OCI-LY3 (cell line): ENCODE data around the gene BMP8B.
"Not testable (repeated sequence)": the region's sequence is repeated elsewhere in the genome, so short reads cannot be mapped to it uniquely, and the experiment has no call there.

ENCODE experiments used
- H2AFZ ChIP-seq: fragments of 200-600, 300-600 bp; shearing (Covaris generic); 2 replicates; pipeline ENCODE4 v1.6.0; 2014; ENCODE audit warnings: antibody characterized with exemption, low read depth, low read length
- H3K27ac ChIP-seq: fragments of 200-600, 300-600 bp; sonication (generic); 2 replicates; pipeline ENCODE4 v1.5.1; 2014; ENCODE audit warnings: mild to moderate bottlenecking, low read length, moderate library complexity, mixed read lengths
- H3K27me3 ChIP-seq: fragments of 200-600, 300-600 bp; sonication (generic); 2 replicates; pipeline ENCODE4 v1.6.1; 2014; ENCODE audit warnings: low read depth, low read length, mixed read lengths
- H3K36me3 ChIP-seq: fragments of 200-600, 300-600 bp; sonication (generic); replicated peaks from 2 replicates; pipeline ENCODE3; 2014; ENCODE audit warnings: low read depth, low read length, mixed read lengths
- H3K4me1 ChIP-seq: fragments of 300-600, 200-600 bp; sonication (generic); 2 replicates; pipeline ENCODE4 v1.6.1; 2014; ENCODE audit warnings: low read length, mixed read lengths
- H3K4me2 ChIP-seq: fragments of 200-600, 300-600 bp; sonication (generic); 2 replicates; pipeline ENCODE4 v1.6.1; 2014; ENCODE audit warnings: low read length, mixed read lengths
- H3K4me3 ChIP-seq: fragments of 300-600, 200-600 bp; sonication (generic); 2 replicates; pipeline ENCODE4 v1.5.1; 2014; ENCODE audit warnings: antibody characterized with exemption, mild to moderate bottlenecking, low read length, moderate library complexity
- H3K79me2 ChIP-seq: fragments of 300-600, 200-600 bp; shearing (Covaris generic); 2 replicates; pipeline ENCODE4 v1.6.1; 2014; ENCODE audit warnings: mild to moderate bottlenecking, low read length, mixed read lengths
- H3K9ac ChIP-seq: fragments of 300-600, 200-600 bp; shearing (Covaris generic); 2 replicates; pipeline ENCODE4 v1.6.0; 2014; ENCODE audit warnings: mild to moderate bottlenecking, low read length, moderate library complexity
- H3K9me3 ChIP-seq: fragments of 200-600, 300-600 bp; shearing (Covaris generic); 2 replicates; pipeline ENCODE4 v1.6.1; 2014; ENCODE audit warnings: low read length, mixed read lengths; ENCODE audit not compliant: insufficient read depth
- H4K20me1 ChIP-seq: fragments of 200-600, 300-600 bp; sonication (generic); 2 replicates; pipeline ENCODE4 v1.6.1; 2016; ENCODE audit warnings: low read length, mixed read lengths; ENCODE audit not compliant: insufficient read depth
- EZH2phosphoT487 ChIP-seq: fragments of 200-600 bp; shearing (Covaris generic); IDR thresholded peaks from 2 replicates; pipeline ENCODE4 v1.6.1; 2018; ENCODE audit warnings: antibody characterized with exemption, mixed run types, low read depth
- TF ChIP-seq, protein P1 (sequence below): fragments of 200-600, 300-600 bp; sonication (generic); IDR thresholded peaks from 2 replicates; pipeline ENCODE4 v1.5.1; 2014; ENCODE audit warnings: antibody characterized with exemption, low read length, low read depth

Gene BMP8B

GRCh38 chr1:39781349-39781715 lies 7.3 kb downstream of the BMP8B start:
- no peaks in the 10 kb centered on the region for H3K36me3 ChIP-seq
- H3K79me2 ChIP-seq, result no peaks in the 10 kb centered on the region
- no peak for TF ChIP-seq EZH2phosphoT487
- TF ChIP-seq, protein P1, sequence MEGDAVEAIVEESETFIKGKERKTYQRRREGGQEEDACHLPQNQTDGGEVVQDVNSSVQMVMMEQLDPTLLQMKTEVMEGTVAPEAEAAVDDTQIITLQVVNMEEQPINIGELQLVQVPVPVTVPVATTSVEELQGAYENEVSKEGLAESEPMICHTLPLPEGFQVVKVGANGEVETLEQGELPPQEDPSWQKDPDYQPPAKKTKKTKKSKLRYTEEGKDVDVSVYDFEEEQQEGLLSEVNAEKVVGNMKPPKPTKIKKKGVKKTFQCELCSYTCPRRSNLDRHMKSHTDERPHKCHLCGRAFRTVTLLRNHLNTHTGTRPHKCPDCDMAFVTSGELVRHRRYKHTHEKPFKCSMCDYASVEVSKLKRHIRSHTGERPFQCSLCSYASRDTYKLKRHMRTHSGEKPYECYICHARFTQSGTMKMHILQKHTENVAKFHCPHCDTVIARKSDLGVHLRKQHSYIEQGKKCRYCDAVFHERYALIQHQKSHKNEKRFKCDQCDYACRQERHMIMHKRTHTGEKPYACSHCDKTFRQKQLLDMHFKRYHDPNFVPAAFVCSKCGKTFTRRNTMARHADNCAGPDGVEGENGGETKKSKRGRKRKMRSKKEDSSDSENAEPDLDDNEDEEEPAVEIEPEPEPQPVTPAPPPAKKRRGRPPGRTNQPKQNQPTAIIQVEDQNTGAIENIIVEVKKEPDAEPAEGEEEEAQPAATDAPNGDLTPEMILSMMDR, result no peak
- H3K4me3 ChIP-seq, result no peak overlapping the region
- no peaks in the 10 kb centered on the region for H4K20me1 ChIP-seq
- no peak overlapping the region for H3K9ac ChIP-seq
- H3K27ac ChIP-seq, result no peak overlapping the region
- H3K4me2 ChIP-seq, result no peak overlapping the region
- H3K4me1 ChIP-seq, result no peaks in the 10 kb centered on the region
- H3K27me3 ChIP-seq, result no peaks in the 10 kb centered on the region
- H2AFZ ChIP-seq, result no peak overlapping the region
- no peaks in the 10 kb centered on the region for H3K9me3 ChIP-seq

DNA sequence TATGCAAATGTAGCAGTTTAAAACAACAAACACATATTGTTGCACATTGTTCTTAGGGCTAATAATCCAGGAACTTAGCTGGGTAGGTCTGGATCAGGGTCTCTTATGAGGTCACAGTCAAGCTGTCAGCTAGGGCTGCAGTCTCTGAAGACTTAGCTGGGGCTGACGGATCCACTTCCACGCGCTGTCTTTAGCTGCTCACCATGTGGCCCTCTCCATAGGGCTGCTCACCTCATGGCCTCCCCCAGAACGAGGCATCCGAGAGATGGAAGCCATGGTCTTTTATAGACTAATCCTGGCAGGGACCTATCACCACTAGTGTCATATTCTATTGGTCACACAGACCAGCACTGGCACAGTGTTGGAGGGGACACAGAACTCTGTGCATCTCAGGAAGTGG lies 8.8 kb downstream of the BMP8B start:
- TF ChIP-seq, protein P1, result no peak
- TF ChIP-seq EZH2phosphoT487, result no peak
- Histone ChIP-seq H3K27ac (no peak overlapping the region), H3K4me2 (no peak overlapping the region), H3K36me3 (no peaks in the 10 kb centered on the region), H2AFZ (no peak overlapping the region), H3K9me3 (no peaks in the 10 kb centered on the region), H3K79me2 (no peaks in the 10 kb centered on the region), H3K4me1 (no peaks in the 10 kb centered on the region), H3K27me3 (no peaks in the 10 kb centered on the region), H4K20me1 (no peaks in the 10 kb centered on the region), H3K4me3 (no peak overlapping the region), H3K9ac (no peak overlapping the region)

- H4K20me1 ChIP-seq, result no peaks in the 10 kb centered on the region
- H3K9ac ChIP-seq, result no peak overlapping the region
- no peaks in the 10 kb centered on the region for H3K79me2 ChIP-seq
- no peak overlapping the region for H3K4me3 ChIP-seq
- TF ChIP-seq, protein P1, result no peak
- TF ChIP-seq EZH2phosphoT487, result no peak
- H3K4me2 ChIP-seq, result no peak overlapping the region
- H2AFZ ChIP-seq, result no peak overlapping the region
- no peaks in the 10 kb centered on the region for H3K27me3 ChIP-seq
- H3K4me1 ChIP-seq, result no peaks in the 10 kb centered on the region
- H3K9me3 ChIP-seq, result no peaks in the 10 kb centered on the region
- H3K36me3 ChIP-seq, result no peaks in the 10 kb centered on the region
- no peak overlapping the region for H3K27ac ChIP-seq
Observed at GRCh38 chr1:39779137-39779536, 9.5 kb downstream of the BMP8B start.

- not testable (repeated sequence) for H4K20me1 ChIP-seq, H3K9me3 ChIP-seq, H2AFZ ChIP-seq, H3K36me3 ChIP-seq, H3K4me2 ChIP-seq, H3K9ac ChIP-seq, H3K4me3 ChIP-seq, H3K79me2 ChIP-seq, H3K27me3 ChIP-seq, H3K27ac ChIP-seq, H3K4me1 ChIP-seq
Observed at GRCh38 chr1:39778463-39779099, 10.1 kb downstream of the BMP8B start.

DNA sequence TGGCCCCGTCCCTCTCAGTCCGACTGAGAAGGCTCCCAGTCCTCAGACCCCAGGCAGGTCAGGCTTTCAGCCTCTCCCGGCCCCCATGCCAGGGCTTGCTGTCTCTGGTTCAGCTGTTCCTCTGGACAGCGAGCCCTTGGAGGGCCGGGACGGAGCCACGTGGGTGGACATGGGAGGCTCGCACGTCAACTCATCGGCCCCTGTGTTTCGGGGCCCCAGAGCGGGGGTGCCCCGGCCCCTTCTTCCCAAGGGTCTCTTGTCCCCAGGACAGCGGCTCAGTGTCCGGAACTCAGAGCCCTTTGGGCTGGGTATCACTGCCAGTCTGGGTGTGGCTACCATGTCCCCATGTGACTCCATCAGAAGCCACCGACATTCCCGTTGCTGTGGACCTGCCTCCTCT lies 10.8 kb downstream of the BMP8B start:
- not testable (repeated sequence) for H4K20me1 ChIP-seq, H3K4me2 ChIP-seq, H2AFZ ChIP-seq, H3K9ac ChIP-seq, H3K27me3 ChIP-seq, H3K4me1 ChIP-seq, H3K9me3 ChIP-seq, H3K27ac ChIP-seq, H3K4me3 ChIP-seq, H3K79me2 ChIP-seq, H3K36me3 ChIP-seq
